Effector memory CD8-positive, alpha-beta T cell (primary cell): ENCODE measurements around the gene SLC29A1.

ENCODE experiments used
- ATAC-seq: fragments of 150-1000 bp; cut with Tn5 transposase; replicated peaks from 2 replicates; pipeline ENCODE4 v1.10.0; 2021; ENCODE audit warnings: mild to moderate bottlenecking, moderate library complexity
- DNase-seq, 3 experiments: peaks; one replicate each; pipeline ENCODE4 v3.0.0; 2021
- H3K27ac Mint-ChIP-seq, 2 donors: one replicate each; pipeline ENCODE4 v1.8.0; 2022; ENCODE audit warnings: mild to moderate bottlenecking in 2 of 2, mixed read lengths in 2 of 2, moderate library complexity in 2 of 2
- H3K27me3 Mint-ChIP-seq, 2 donors: one replicate each; pipeline ENCODE4 v1.8.0; 2022; ENCODE audit warnings: mixed read lengths in 2 of 2
- H3K36me3 Mint-ChIP-seq: one replicate; pipeline ENCODE4 v1.8.0; 2022; ENCODE audit warnings: mild to moderate bottlenecking, moderate library complexity, mixed read lengths; ENCODE audit not compliant: insufficient read depth
- H3K4me1 Mint-ChIP-seq, 2 donors: one replicate each; pipeline ENCODE4 v1.8.0; 2022; ENCODE audit warnings: low read depth in 2 of 2, mixed read lengths in 2 of 2
- H3K4me3 Mint-ChIP-seq, 2 donors: one replicate each; pipeline ENCODE4 v1.8.0; 2022; ENCODE audit warnings: mild to moderate bottlenecking in 2 of 2, mixed read lengths in 2 of 2, moderate library complexity in 2 of 2
- H3K9me3 Mint-ChIP-seq, 2 donors: one replicate each; pipeline ENCODE4 v1.8.0; 2022; ENCODE audit warnings: mixed read lengths in 2 of 2

Gene SLC29A1

DNA sequence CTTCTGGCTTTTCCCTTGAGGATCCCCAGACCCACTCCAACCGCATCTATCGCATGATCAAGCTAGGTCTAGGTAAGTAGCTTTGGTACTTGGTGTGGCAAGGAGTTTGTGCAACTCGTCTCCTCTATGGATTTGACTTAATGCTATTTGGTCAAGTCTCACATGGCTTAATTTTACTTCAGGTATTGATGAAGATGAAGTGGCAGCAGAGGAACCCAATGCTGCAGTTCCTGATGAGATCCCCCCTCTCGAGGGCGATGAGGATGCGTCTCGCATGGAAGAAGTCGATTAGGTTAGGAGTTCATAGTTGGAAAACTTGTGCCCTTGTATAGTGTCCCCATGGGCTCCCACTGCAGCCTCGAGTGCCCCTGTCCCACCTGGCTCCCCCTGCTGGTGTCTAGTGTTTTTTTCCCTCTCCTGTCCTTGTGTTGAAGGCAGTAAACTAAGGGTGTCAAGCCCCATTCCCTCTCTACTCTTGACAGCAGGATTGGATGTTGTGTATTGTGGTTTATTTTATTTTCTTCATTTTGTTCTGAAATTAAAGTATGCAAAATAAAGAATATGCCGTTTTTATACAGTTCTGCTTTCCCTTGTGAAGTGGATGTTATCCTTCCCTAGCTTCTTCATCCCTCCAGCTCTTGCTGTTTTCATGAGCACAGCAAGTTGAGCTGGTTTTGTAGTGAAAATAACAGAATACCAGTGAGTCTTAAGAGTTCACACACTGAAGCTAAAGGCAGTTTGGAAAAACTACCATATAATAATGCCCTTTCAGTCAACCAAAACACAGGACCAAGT is 30.1 kb downstream of the SLC29A1 start:
- peaks cover 62 to 70% of the 10 kb centered on the region in 2 donors for H3K4me1 Mint-ChIP-seq
- H3K27me3 Mint-ChIP-seq: no peaks in the 10 kb centered on the region
- peak overlapping the region in 1 of 2 donors; percentile 45 for H3K4me3 Mint-ChIP-seq
- H3K36me3 Mint-ChIP-seq: peaks cover 98% of the 10 kb centered on the region
- H3K27ac Mint-ChIP-seq: peak overlapping the region; percentile 79 to 83
- ATAC-seq (peak; percentile 19), DNase-seq (peak; percentile 58 to 68 (median 64))
- no peaks in the 10 kb centered on the region for H3K9me3 Mint-ChIP-seq

DNA sequence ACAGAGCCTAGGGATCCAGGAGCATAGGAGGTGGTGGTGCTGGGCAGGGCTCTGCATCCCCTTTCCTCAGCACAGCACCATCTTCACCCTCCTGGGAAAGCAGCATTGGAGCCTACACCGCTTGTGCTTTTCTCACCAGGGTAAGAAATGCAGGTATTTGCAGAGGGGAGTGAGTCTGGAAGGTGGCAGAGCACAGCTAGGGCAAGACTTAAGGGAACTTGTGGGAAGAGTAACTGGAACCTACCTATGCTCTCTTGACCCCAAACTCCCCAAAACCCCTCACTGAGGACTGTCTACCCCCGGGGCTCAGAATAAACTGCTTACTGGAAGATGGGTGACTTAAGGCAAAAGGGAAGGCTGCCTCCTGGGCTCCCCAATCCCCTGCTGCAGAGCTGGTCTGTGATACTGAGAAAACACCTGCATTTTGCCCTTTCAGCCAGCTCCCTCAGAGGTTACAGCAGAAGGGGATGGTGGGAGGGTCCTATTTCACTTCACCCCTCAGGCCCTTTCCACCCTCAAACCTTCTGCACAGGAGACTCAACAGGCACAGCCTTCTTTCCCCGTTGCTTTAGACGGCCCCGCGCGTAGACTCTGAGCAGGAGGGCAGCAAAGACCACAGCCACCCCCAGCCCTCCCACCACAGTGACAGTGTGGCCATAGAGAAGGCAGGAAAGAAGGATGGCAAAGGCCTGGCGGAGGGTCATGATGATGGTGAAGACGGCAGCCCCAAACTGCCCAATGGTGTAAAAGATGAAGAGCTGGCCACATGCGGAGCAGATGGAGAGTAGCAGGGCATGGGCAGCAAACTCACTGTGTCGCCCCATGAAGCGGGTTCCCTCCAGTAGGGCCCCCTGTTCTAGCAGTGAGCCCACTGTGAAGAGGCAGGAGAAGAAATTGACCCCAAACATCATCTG is 31.1 kb downstream of the SLC29A1 start:
- ATAC-seq: no peak
- Mint-ChIP-seq H3K4me3 (peak overlapping the region in 1 of 2 donors; percentile 76), H3K27me3 (no peaks in the 10 kb centered on the region), H3K4me1 (peaks cover 57 to 61% of the 10 kb centered on the region in 2 donors), H3K9me3 (no peaks in the 10 kb centered on the region), H3K27ac (peak overlapping the region; percentile 79 to 83), H3K36me3 (peaks cover 93% of the 10 kb centered on the region)
- no peak for DNase-seq

DNA sequence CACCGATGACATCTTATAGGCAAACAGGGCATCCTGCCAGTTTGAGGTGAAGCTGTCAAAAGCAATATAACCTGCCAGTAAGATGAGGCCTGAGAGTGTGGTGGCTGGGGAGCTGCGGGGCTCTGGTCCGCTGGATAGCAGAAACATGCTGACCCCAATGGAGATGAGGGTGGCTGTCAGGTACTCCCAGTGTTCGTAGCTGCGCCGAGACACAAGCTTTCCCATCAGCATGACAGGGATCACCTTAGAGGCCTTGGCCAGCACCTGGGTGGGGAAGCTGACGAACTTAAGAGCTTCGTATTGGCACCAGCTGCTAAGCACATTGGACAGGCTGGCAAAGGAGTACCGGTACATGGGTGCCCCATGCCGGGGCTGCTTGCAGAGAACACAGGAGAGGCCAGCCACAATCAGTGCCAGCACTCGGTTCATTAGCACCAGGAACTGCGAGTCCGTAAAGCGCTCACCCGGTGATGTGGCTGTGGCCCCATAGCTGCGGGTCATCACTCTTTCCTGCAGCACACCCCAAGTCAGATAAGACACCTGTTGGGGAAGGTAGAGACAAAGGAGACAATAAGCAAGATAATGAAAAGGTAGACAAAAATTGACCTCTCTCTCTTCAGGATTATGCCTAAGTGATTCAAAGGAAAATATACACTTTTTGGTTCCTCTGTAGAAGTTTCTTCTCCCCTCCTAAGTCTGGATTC is 31.9 kb downstream of the SLC29A1 start:
- Mint-ChIP-seq H3K27me3 (no peaks in the 10 kb centered on the region), H3K9me3 (no peaks in the 10 kb centered on the region), H3K4me3 (peak overlapping the region; percentile 76 to 87), H3K27ac (peak overlapping the region; percentile 79 to 83), H3K4me1 (peaks cover 50 to 56% of the 10 kb centered on the region in 2 donors), H3K36me3 (peaks cover 93% of the 10 kb centered on the region)
- ATAC-seq (no peak), DNase-seq (no peak)

DNA sequence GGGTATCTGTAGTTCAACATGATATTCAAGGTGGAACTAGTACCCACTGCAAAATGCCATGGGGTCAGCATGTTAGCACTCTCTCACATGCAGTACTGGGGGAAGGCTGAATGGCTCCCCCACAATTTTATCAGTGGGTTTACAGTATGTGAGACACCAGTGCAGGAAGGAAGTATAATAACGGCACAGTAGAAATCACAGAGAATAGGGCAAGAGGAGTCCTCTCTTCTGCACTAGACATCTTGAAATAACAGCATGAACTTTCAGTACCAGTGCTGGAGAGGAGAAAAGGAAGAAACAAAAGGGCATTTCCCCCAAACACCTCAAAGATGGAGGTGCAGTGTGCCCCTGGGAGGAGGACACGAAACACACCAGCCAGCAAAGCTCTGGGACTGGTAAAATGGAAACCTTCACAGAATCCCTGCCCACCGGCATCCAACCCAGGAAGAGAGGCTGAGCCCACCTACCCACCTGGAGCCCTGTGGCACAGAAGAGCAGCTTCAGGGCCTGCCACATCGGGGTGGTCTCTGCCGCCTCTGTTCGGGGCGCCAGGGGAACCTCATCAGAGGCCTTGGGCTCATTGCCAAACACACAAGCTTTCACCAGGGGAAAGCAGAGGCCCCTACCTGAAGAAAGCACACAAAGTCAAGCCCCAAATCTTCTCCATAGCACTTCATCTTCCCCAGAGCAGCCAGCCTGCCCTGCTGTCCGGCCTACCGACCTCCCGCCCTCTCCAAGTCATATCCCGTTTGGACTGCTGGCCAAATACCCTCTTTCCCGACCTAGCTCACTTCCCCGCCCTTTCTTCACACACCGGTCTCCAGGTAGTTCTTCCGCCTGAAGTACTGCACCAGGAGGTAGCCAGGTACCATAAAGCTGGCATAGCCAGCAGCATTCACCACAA is 32.7 kb downstream of the SLC29A1 start:
- ATAC-seq: peak; percentile 9
- Mint-ChIP-seq H3K4me1 (peaks cover 51 to 58% of the 10 kb centered on the region in 2 donors), H3K27me3 (no peaks in the 10 kb centered on the region), H3K4me3 (peak overlapping the region; percentile 76 to 87), H3K9me3 (no peaks in the 10 kb centered on the region), H3K36me3 (peaks cover 86% of the 10 kb centered on the region), H3K27ac (peak overlapping the region; percentile 79 to 83)
- DNase-seq: no peak

DNA sequence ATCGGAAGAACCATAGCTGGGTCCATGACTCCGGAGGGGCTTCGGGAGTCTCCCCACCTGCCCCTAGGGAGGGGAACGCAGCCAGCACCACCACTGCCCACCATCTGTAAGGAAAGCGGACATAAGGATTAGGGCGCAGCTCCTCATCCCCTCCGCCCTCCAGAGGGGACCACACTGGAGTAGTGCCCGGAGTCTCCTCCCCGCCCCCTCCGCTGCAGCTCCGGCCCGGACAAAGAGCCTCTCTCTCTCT is 33.3 kb downstream of the SLC29A1 start:
- ATAC-seq (peak; percentile 9), DNase-seq (no peak)
- H3K27ac Mint-ChIP-seq: peak overlapping the region; percentile 79 to 83
- H3K4me3 Mint-ChIP-seq: peak overlapping the region; percentile 76 to 87
- H3K4me1 Mint-ChIP-seq: peaks cover 52 to 59% of the 10 kb centered on the region in 2 donors
- H3K36me3 Mint-ChIP-seq: peaks cover 86% of the 10 kb centered on the region
- H3K27me3 Mint-ChIP-seq: no peaks in the 10 kb centered on the region
- no peaks in the 10 kb centered on the region for H3K9me3 Mint-ChIP-seq

DNA sequence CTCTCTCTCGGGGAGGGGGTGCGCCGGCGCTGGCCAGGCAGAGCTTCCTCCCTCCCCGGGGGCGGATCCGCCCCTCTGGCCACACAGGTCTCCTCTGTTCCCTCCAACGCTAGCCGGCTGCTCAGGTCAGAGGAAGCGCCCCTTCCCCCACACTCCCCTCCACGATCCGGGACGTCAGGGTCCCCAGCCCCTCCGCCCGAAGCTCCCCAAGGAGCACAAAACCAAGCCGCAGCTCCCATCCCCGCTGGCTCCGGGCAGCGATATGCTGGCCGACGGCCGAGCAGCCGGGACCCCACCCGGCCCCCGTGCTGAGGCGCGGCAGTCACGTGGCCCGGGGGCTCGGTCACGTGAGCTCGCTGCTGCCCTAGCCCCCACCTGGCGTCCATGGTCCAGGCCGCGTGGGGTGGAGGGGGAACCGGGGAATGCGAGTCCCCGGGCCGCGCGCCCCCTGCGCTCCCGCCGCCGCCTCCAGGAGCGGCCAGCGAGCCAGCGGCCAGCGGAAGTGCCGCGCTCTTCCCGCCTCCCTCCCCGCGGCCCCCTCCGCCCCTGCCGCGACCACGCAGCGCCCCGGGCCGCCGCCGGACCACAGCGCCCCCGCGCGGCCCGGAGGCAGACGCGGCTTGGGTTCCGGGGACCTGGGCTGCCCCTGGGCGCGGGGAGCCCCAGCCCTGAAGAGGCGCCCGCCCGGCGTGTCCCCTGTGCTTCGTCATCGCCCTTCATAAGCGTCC is 33.8 kb downstream of the SLC29A1 start, which contains the start of gene SLC35B2:
Gene SLC35B2, minus strand, starts transcription at position 504 of the 728 bp plus-strand sequence. Its CDS starts 118 bp downstream, at position 386.
- ATAC-seq (peak; percentile 80), DNase-seq (peak; percentile 56 to 71 (median 60))
- Mint-ChIP-seq H3K4me1 (peaks cover 50 to 59% of the 10 kb centered on the region in 2 donors), H3K27ac (peak within 1 kb of the TSS; percentile 83 to 91), H3K36me3 (peaks cover 85% of the 10 kb centered on the region), H3K27me3 (no peaks in the 10 kb centered on the region), H3K4me3 (peak within 1 kb of the TSS; percentile 85 to 88), H3K9me3 (no peaks in the 10 kb centered on the region)

DNA sequence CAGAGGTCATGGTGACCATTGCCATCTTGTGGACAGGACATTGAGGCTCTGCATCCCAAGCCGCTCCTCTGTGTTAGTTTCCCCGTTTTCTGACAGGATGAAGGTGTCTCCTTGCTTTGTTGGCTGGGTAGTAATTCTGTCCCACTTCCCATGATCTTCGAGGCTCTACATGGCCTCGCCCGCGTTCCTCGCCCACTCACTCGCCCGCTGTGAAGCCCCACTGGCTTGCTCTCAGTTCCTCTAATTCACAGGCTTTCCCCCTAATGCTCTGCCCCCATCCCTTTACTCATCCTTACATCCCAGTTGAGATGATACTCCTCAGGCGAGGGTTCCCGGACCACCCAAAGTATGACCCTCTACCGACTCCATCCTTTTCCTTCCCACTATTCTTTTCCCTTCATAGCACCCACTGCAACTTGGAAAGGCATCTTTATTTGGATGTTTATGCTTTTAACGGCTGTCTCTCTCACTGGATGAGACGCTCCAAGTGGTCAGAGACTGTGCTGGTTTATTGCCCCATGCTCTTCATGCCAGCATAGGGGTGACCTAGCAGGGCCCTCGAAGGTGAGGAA is 34.4 kb downstream of the SLC29A1 start:
- H3K9me3 Mint-ChIP-seq: no peaks in the 10 kb centered on the region
- H3K4me3 Mint-ChIP-seq: peak overlapping the region; percentile 85 to 88
- no peaks in the 10 kb centered on the region for H3K27me3 Mint-ChIP-seq
- DNase-seq (no peak), ATAC-seq (peak; percentile 11)
- peaks cover 84% of the 10 kb centered on the region for H3K36me3 Mint-ChIP-seq
- peaks cover 56 to 63% of the 10 kb centered on the region in 2 donors for H3K4me1 Mint-ChIP-seq
- peak overlapping the region; percentile 83 to 91 for H3K27ac Mint-ChIP-seq

DNA sequence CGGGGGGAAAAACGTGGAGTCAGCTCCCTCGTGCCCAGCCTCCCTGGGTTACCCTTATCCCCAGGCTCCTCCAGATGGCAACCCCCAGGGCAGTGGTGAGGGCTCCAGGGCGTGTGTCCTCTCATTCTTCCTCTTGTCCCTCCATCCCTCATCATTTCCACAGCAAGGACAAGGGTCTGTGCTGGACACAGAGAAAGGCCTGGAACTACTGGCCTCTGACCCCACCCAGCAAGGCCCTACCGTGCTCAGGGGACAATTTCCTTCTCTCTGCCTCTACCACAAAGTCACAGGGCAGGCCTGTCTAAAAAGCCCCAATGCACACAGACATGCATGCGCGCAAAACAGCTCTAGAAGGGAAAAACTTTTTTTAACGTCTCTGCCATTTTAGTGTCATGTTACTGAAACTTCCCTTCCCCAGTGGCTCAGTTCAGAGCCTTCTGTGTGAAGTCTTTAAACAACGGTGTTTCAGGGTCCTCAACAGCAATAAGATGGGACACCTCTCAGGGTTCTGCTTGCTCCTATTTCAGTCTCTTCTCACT is 35.0 kb downstream of the SLC29A1 start:
- no peak for ATAC-seq
- DNase-seq: no peak
- peaks cover 84% of the 10 kb centered on the region for H3K36me3 Mint-ChIP-seq
- H3K27ac Mint-ChIP-seq: peak overlapping the region; percentile 83 to 91
- peak overlapping the region; percentile 85 to 88 for H3K4me3 Mint-ChIP-seq
- no peaks in the 10 kb centered on the region for H3K27me3 Mint-ChIP-seq
- H3K4me1 Mint-ChIP-seq: peaks cover 58 to 63% of the 10 kb centered on the region in 2 donors
- no peaks in the 10 kb centered on the region for H3K9me3 Mint-ChIP-seq

DNA sequence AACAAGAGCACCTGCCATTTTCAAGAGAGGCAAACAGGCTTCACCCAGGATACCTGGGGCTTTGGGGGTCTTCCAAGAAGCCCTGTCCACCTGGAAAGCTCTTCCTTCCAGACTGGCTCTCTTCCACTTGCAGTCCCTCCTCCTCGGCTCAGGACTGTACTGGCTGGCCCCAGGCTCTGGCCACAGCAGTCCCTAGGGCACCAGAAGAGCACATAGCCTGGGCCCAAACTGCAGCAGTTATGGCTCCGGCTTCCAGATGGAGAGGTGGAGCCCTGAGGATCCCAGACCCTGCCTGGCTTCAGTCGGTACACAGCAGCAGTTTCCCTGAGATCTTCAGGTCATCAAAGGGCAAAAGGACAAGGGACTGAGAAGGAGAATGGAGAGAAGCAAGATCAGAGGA is 35.5 kb downstream of the SLC29A1 start:
- H3K27ac Mint-ChIP-seq: peak overlapping the region; percentile 46 to 83
- H3K27me3 Mint-ChIP-seq: no peaks in the 10 kb centered on the region
- H3K36me3 Mint-ChIP-seq: peaks cover 82% of the 10 kb centered on the region
- ATAC-seq (no peak), DNase-seq (no peak)
- no peaks in the 10 kb centered on the region for H3K9me3 Mint-ChIP-seq
- peak overlapping the region; percentile 85 to 88 for H3K4me3 Mint-ChIP-seq
- peaks cover 61 to 63% of the 10 kb centered on the region in 2 donors for H3K4me1 Mint-ChIP-seq

DNA sequence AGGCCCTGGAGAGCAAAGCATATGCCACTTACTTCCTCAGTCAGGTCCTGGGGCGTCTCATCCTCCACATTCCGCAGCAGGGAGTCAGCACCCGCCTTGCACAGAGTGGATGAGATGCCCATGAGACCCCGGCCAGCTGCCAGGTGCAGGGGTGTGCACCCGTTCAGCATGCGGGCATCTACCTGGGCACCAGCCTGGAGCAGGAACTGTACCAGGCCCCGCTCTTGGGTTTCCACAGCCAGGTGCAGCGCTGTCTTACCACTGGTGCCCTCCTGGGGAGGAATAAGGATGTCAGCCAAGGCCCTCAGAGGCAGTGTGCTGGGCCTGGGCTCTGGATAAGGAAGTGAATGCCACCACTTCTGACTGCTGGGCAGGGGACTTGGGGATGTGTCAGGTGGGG is 36.6 kb downstream of the SLC29A1 start:
- Mint-ChIP-seq H3K27me3 (no peaks in the 10 kb centered on the region), H3K4me3 (no peak overlapping the region)
- no peak for ATAC-seq

DNA sequence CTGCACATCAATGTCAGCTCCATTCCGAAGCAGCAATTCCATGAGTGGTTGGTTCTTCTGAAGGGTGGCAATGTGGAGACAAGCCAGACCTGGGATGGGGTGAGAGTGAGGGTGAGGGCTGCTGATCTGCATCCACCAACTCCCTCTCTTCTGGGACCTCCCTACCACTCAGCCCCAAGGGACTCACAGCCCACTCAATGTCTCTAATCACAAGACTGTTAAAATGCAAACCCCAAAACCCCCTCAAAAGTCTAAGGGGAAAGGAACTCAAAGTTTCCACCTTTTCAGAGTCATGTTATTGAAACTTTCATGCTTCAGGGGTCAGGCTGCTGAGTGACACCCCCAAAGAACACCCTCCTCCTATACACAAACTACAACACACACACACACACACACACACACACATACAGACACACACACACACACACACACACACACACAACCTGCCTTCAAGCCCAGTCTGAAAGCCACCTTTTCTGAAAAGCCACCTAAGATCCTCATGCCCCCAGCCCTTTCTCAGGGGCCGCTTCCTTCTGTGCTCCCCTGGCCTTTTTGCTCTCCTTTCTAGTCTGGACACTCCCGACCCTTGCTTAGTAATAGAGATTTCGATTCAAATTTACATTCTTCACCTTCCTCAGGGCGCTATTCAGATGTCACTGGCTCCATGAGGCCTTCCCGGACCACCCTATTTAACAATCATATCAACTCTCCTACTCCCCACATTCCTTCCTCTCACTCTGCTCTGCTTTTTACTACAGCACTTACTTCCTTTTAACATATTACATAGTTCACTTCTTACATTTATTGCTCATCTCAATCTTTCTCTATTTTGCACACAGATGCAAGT is 37.3 kb downstream of the SLC29A1 start:
- peaks cover 54 to 56% of the 10 kb centered on the region in 2 donors for H3K4me1 Mint-ChIP-seq
- H3K27ac Mint-ChIP-seq: no peak overlapping the region
- no peaks in the 10 kb centered on the region for H3K9me3 Mint-ChIP-seq
- peaks cover 75% of the 10 kb centered on the region for H3K36me3 Mint-ChIP-seq
- no peak for DNase-seq
- no peaks in the 10 kb centered on the region for H3K27me3 Mint-ChIP-seq
- no peak for ATAC-seq
- no peak overlapping the region for H3K4me3 Mint-ChIP-seq

More for the DNA sequence above, 36.6 kb downstream of the SLC29A1 start:
- DNase-seq: no peak
- H3K36me3 Mint-ChIP-seq: peaks cover 81% of the 10 kb centered on the region
- no peaks in the 10 kb centered on the region for H3K9me3 Mint-ChIP-seq
- H3K4me1 Mint-ChIP-seq: peaks cover 61 to 63% of the 10 kb centered on the region in 2 donors
- no peak overlapping the region for H3K27ac Mint-ChIP-seq
